Neutrophil (primary cell): ENCODE results near the gene DDX17.

Source experiments
- H3K27ac ChIP-seq: fragments of 200-600 bp; sonication (generic); 2 replicates; pipeline ENCODE4 v1.5.1; 2016; ENCODE audit warnings: mild to moderate bottlenecking, moderate library complexity
- H3K27me3 ChIP-seq: fragments of 200-600 bp; sonication (generic); 2 replicates; pipeline ENCODE4 v1.6.0; 2016; ENCODE audit warnings: mild to moderate bottlenecking
- H3K36me3 ChIP-seq: fragments of 200-600 bp; sonication (generic); 2 replicates; pipeline ENCODE4 v1.5.1; 2017
- H3K4me1 ChIP-seq, 2 experiments: fragments of 200-600 bp in 1 of 2; sonication (generic) in 1 of 2; 1 replicate in 1 of 2; 2 replicates in 1 of 2; pipeline versions ENCODE4 v1.5.1 to v1.6.1; 2013 to 2016; ENCODE audit warnings: low read depth in 1 of 2, low read length in 1 of 2, mild to moderate bottlenecking in 1 of 2, moderate library complexity in 1 of 2; ENCODE audit not compliant: control insufficient read depth in 1 of 2, insufficient read depth in 1 of 2
- H3K4me3 ChIP-seq, 2 experiments: fragments of 200-600 bp in 1 of 2; sonication (generic) in 1 of 2; 1 replicate in 1 of 2; 2 replicates in 1 of 2; pipeline ENCODE4 v1.5.1; 2013 to 2016; ENCODE audit warnings: low read depth in 1 of 2, low read length in 1 of 2, mild to moderate bottlenecking in 1 of 2, moderate library complexity in 1 of 2
- H3K9me3 ChIP-seq: fragments of 200-600 bp; sonication (generic); 2 replicates; pipeline ENCODE4 v1.5.1; 2016
- TF ChIP-seq, protein P1 (sequence below): fragments of 200-600 bp; sonication (generic); IDR thresholded peaks from 2 replicates; pipeline ENCODE4 v1.5.1; 2016; ENCODE audit warnings: antibody characterized with exemption

DDX17 gene

GRCh38 chr22:38442967-38443627, 63.0 kb downstream of the DDX17 start:
- Histone ChIP-seq H3K36me3 (no peaks in the 10 kb centered on the region), H3K4me3 (no peak overlapping the region), H3K27ac (no peak overlapping the region), H3K9me3 (no peaks in the 10 kb centered on the region), H3K4me1 (no peaks in the 10 kb centered on the region), H3K27me3 (peaks cover 61% of the 10 kb centered on the region)
- TF ChIP-seq, protein P1, sequence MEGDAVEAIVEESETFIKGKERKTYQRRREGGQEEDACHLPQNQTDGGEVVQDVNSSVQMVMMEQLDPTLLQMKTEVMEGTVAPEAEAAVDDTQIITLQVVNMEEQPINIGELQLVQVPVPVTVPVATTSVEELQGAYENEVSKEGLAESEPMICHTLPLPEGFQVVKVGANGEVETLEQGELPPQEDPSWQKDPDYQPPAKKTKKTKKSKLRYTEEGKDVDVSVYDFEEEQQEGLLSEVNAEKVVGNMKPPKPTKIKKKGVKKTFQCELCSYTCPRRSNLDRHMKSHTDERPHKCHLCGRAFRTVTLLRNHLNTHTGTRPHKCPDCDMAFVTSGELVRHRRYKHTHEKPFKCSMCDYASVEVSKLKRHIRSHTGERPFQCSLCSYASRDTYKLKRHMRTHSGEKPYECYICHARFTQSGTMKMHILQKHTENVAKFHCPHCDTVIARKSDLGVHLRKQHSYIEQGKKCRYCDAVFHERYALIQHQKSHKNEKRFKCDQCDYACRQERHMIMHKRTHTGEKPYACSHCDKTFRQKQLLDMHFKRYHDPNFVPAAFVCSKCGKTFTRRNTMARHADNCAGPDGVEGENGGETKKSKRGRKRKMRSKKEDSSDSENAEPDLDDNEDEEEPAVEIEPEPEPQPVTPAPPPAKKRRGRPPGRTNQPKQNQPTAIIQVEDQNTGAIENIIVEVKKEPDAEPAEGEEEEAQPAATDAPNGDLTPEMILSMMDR = no peak

GRCh38 chr22:38441620-38442287, 64.4 kb downstream of the DDX17 start:
- Histone ChIP-seq H3K4me1 (no peaks in the 10 kb centered on the region), H3K4me3 (no peak overlapping the region), H3K9me3 (no peaks in the 10 kb centered on the region), H3K36me3 (no peaks in the 10 kb centered on the region), H3K27ac (no peak overlapping the region), H3K27me3 (peaks cover 61% of the 10 kb centered on the region)
- TF ChIP-seq, protein P1 = no peak

DNA sequence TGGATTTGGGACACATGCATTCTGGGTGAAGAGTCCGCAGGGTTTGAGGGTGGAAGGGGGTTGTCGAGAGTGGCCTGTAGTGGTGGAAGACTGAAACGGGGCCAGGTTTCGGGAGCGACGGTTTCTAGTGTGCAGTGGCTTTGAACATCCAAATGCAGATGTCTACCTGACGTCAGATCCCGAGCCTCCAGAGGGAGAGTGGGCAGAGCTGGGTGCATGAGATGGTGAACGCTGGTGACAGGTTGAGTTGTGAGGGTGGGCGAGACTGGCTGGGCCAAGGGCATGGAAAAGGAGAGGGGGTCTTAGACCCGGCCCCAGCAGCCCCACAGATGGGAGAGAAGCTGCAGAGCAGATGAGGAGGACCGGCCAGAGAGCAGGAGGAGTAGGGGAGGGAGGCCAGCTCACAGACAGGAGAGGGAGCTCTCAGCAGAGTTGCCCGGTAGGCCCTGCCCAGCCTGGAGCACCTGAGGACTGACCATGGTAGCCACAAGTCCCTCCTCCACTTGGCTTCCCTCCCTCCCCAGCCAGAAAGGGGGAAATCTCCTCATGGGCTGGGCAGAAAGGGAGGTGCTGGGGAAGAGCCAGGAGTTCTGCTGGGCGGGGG, 65.3 kb downstream of the DDX17 start:
- Histone ChIP-seq H3K4me3 (no peak overlapping the region), H3K9me3 (no peaks in the 10 kb centered on the region)

DNA sequence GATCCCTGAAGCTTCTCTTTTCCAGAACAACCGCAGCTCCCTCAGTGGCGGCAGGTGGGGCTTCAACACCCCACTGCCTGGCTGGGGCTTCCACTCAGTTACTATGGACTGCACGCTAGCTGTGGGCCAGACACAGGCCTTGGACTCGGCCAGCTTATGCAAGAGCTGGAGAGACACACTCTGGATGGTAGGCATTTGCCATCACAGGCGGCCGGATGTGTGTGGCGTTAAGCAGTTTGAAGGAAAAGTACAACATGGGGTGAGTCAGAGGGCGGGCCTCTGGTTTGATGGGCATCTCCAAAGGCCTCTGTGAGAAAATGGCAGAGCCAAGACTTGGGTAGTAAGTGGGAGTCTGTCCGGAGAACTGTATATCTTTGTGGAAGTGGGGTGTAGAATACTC, 68.7 kb downstream of the DDX17 start:
- TF ChIP-seq, protein P1 = no peak
- Histone ChIP-seq H3K27me3 (peaks cover 40% of the 10 kb centered on the region), H3K4me1 (no peaks in the 10 kb centered on the region), H3K36me3 (no peaks in the 10 kb centered on the region), H3K9me3 (no peaks in the 10 kb centered on the region), H3K4me3 (no peak overlapping the region), H3K27ac (no peak overlapping the region)

More for the DNA sequence above, 65.3 kb downstream of the DDX17 start:
- H3K4me1 ChIP-seq = no peaks in the 10 kb centered on the region
- H3K36me3 ChIP-seq = no peaks in the 10 kb centered on the region
- H3K27ac ChIP-seq = no peak overlapping the region
- TF ChIP-seq, protein P1 = no peak
- H3K27me3 ChIP-seq = peaks cover 54% of the 10 kb centered on the region

DNA sequence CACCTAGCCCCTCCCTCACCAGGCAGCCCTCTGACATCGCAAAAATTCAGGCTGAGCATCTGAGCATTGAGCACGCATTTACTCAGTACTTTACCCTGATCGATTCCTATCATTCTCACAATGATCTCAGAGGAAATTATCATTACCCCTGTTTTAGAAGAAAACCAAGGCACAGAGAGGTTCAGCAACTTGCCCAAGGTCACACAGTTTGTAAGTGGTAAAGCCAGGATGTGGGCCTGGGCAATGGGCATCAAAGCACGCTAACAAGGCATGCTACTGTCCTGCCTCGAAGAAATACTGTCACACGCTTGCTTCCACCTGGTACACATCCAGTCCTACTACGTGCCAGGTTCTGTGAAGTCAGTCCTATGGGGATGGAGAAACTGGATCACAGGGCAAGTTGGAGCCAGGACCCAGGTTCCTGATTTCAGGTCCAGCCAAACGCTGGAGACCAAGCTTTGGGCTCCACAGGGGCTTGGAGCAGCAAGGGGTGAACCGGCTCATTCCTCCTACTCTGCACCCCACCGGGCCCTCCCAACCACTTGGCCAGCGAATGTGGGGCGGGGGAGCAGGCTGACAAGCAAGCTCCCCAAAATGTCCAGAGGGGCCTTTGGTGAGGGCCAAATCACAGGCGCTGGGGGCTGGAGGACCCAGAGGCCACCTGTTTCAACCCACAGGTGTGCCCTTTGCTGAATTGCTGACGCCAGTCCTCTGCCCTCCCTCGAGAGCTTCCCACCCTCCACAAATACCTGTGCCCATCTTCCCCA, 69.3 kb downstream of the DDX17 start:
- Histone ChIP-seq H3K27me3 (peaks cover 36% of the 10 kb centered on the region), H3K4me1 (no peaks in the 10 kb centered on the region), H3K9me3 (no peaks in the 10 kb centered on the region), H3K36me3 (no peaks in the 10 kb centered on the region), H3K27ac (no peak overlapping the region), H3K4me3 (no peak overlapping the region)
- TF ChIP-seq, protein P1 = no peak
